Mammary epithelial cell (primary cell): ENCODE data around the gene CACNA1A.

Experiments used
- CTCF ChIP-seq, 2 donors: IDR thresholded peaks in 1 of 2; conservative IDR thresholded peaks in 1 of 2; 2 replicates each; pipeline ENCODE4 v1.5.1; 2011 to 2012; ENCODE audit warnings: inconsistent platforms in 2 of 2, low read length in 2 of 2, mild to moderate bottlenecking in 2 of 2, control low read depth in 1 of 2, low read depth in 1 of 2; ENCODE audit not compliant: insufficient read depth in 1 of 2; ENCODE audit errors: extremely low read depth in 1 of 2
- EZH2 ChIP-seq: IDR thresholded peaks from 2 replicates; pipeline ENCODE4 v1.6.1; 2012; ENCODE audit warnings: low read length, inconsistent platforms, borderline replicate concordance

- no peak for TF ChIP-seq CTCF (conservative IDR thresholded peaks at IDR 0.05 in 1 of 2, IDR thresholded peaks at IDR 0.05 in 1 of 2; ENCODE audit: extremely low read depth in 1 of 2, insufficient read depth in 1 of 2, low read depth in 1 of 2, low read length in 2 of 2)
- no peak for TF ChIP-seq EZH2
Observed at GRCh38 chr19:13225085-13225484, 281.2 kb downstream of the CACNA1A start.
